ENCODE measurements around the gene GRIN3B.

The GRIN3B gene

GRCh38 chr19:1025960-1026782 lies 26.0 kb downstream of the GRIN3B start, which contains the start of gene CNN2:
Gene CNN2 (plus strand): TSS chr19:1026608. CDS start chr19:1026662, 54 bp downstream.
- DNase-seq (ENCODE audit: low read depth) = peak; percentile 78

GRCh38 chr19:1026783-1027649 lies 26.8 kb downstream of the GRIN3B start:
- H3K4me3 ChIP-seq (ENCODE audit: low read length) = peak overlapping the region; percentile 97
- no peak for DNase-seq (ENCODE audit: low read depth)
- no peak for TF ChIP-seq CTCF (conservative IDR thresholded peaks at IDR 0.05; ENCODE audit: low read length)

More at GRCh38 chr19:1025960-1026782, 26.0 kb downstream of the GRIN3B start, which contains the start of gene CNN2:
- peak within 1 kb of the TSS; percentile 97 for H3K4me3 ChIP-seq (ENCODE audit: low read length)
- no peak for TF ChIP-seq CTCF (conservative IDR thresholded peaks at IDR 0.05; ENCODE audit: low read length)

GRCh38 chr19:1027650-1028061 lies 27.4 kb downstream of the GRIN3B start:
- peak overlapping the region; percentile 97 for H3K4me3 ChIP-seq (ENCODE audit: low read length)
- DNase-seq (ENCODE audit: low read depth) = no peak
- TF ChIP-seq CTCF (conservative IDR thresholded peaks at IDR 0.05; ENCODE audit: low read length) = no peak

- DNase-seq (ENCODE audit: low read depth) = peak; percentile 98
- TF ChIP-seq CTCF (conservative IDR thresholded peaks at IDR 0.05; ENCODE audit: low read length) = no peak
- peak overlapping the region; percentile 97 for H3K4me3 ChIP-seq (ENCODE audit: low read length)
These were observed 28.1 kb downstream of the GRIN3B start for GRCh38 chr19:1028062-1028926.

GRCh38 chr19:1032264-1032867 lies 32.1 kb downstream of the GRIN3B start:
- no peak overlapping the region for H3K4me3 ChIP-seq (ENCODE audit: low read length)
- no peak for DNase-seq (ENCODE audit: low read depth)
- no peak for TF ChIP-seq CTCF (conservative IDR thresholded peaks at IDR 0.05; ENCODE audit: low read length)

GRCh38 chr19:1035998-1036621 lies 35.9 kb downstream of the GRIN3B start:
- no peak overlapping the region for H3K4me3 ChIP-seq (ENCODE audit: low read length)
- TF ChIP-seq CTCF (conservative IDR thresholded peaks at IDR 0.05; ENCODE audit: low read length) = 0 out of 2 replicates have a peak, but pooled peaks have one; percentile 2
- no peak for DNase-seq (ENCODE audit: low read depth)
